ENCODE results near the gene THEM4. TPM values are rescaled to one million over a fixed set of nuclear protein-coding genes. Genes with fewer than 3 reads are reported as not detected.
"Not testable (repeated sequence)": the region's sequence is repeated elsewhere in the genome, so short reads cannot be mapped to it uniquely, and the experiment has no call there.

Gene THEM4
- total RNA-seq, 2 experiments from 2014 or later = 7.2 to 21.5 TPM

GRCh38 chr1:151905070-151905442, 4.3 kb downstream of the THEM4 start:
- intact Hi-C loops (cut with micrococcal nuclease; ENCODE audit: unreplicated experiment) = loop anchor here (5.0 to 10.0 kb wide), 2 partner anchors 92 to 110 kb away; partner anchors contain the start of gene TDRKH
- Histone ChIP-seq H3K4me2 (ENCODE audit: low read length) (no peak overlapping the region), H3K79me2 (ENCODE audit: insufficient read depth, low read depth, low read length) (no peaks in the 10 kb centered on the region), H3K9me3 (ENCODE audit: low read length) (peaks cover 14% of the 10 kb centered on the region), H3K27ac (ENCODE audit: low read depth, low read length, poor library complexity, severe bottlenecking) (no peak overlapping the region), H3K36me3 (ENCODE audit: insufficient read depth, low read length) (peaks cover 21% of the 10 kb centered on the region), H3K4me3 (ENCODE audit: low read depth, low read length, poor library complexity, severe bottlenecking) (no peak overlapping the region), H2AFZ (ENCODE audit: low read length) (no peak overlapping the region), H3K4me1 (ENCODE audit: insufficient read depth, low read length, poor library complexity, severe bottlenecking) (peaks cover 8% of the 10 kb centered on the region), H4K20me1 (ENCODE audit: insufficient read depth, low read length) (no peaks in the 10 kb centered on the region), H3K9me2 (ENCODE audit: insufficient read depth, low read length) (no peaks in the 10 kb centered on the region)
- TF ChIP-seq CTCF (conservative IDR thresholded peaks at IDR 0.05; ENCODE audit: low read length) (no peak), EZH2phosphoT487 (IDR thresholded peaks at IDR 0.05; ENCODE audit: borderline replicate concordance, low read depth, low read length) (no peak)
- ChIA-PET CTCF (ENCODE audit: unreplicated experiment) (no interaction called here), POLR2A (no interaction called here)
- no TSS peak for BruUV-seq (replicated peaks)
- no peak for DNase-seq (ENCODE audit: low spot score)

GRCh38 chr1:151902858-151903257, 6.5 kb downstream of the THEM4 start:
- no peaks in the 10 kb centered on the region for H3K4me1 ChIP-seq (ENCODE audit: insufficient read depth, low read length, poor library complexity, severe bottlenecking)
- no peak overlapping the region for H2AFZ ChIP-seq (ENCODE audit: low read length)
- no peaks in the 10 kb centered on the region for H4K20me1 ChIP-seq (ENCODE audit: insufficient read depth, low read length)
- TF ChIP-seq CTCF (conservative IDR thresholded peaks at IDR 0.05; ENCODE audit: low read length) (no peak), EZH2phosphoT487 (IDR thresholded peaks at IDR 0.05; ENCODE audit: borderline replicate concordance, low read depth, low read length) (no peak)
- ChIA-PET POLR2A (interaction anchor here (1.2 to 1.4 kb wide), 2 partner anchors 8 to 18 kb away, joined by 3 read pairs; no protein-coding TSS in a partner anchor), CTCF (ENCODE audit: unreplicated experiment) (no interaction called here)
- H3K4me3 ChIP-seq (ENCODE audit: low read depth, low read length, poor library complexity, severe bottlenecking) = no peak overlapping the region
- intact Hi-C loops (cut with micrococcal nuclease; ENCODE audit: unreplicated experiment) = loop anchor here (10.0 kb wide), 1 partner anchor 108 kb away; the partner anchor contains the start of gene TDRKH
- H3K36me3 ChIP-seq (ENCODE audit: insufficient read depth, low read length) = peaks cover 17% of the 10 kb centered on the region
- no peak overlapping the region for H3K4me2 ChIP-seq (ENCODE audit: low read length)
- H3K9me3 ChIP-seq (ENCODE audit: low read length) = peaks cover 9% of the 10 kb centered on the region
- no peak for DNase-seq (ENCODE audit: low spot score)
- no peaks in the 10 kb centered on the region for H3K9me2 ChIP-seq (ENCODE audit: insufficient read depth, low read length)
- H3K79me2 ChIP-seq (ENCODE audit: insufficient read depth, low read depth, low read length) = no peaks in the 10 kb centered on the region
- H3K27ac ChIP-seq (ENCODE audit: low read depth, low read length, poor library complexity, severe bottlenecking) = no peak overlapping the region
- no TSS peak for BruUV-seq (replicated peaks)

- DNase-seq (ENCODE audit: low spot score); H3K4me2 ChIP-seq (ENCODE audit: low read length); H3K9me3 ChIP-seq (ENCODE audit: low read length); H3K27ac ChIP-seq (ENCODE audit: low read depth, low read length, poor library complexity, severe bottlenecking); H3K4me1 ChIP-seq (ENCODE audit: insufficient read depth, low read length, poor library complexity, severe bottlenecking); H2AFZ ChIP-seq (ENCODE audit: low read length); BruUV-seq (replicated peaks); H3K36me3 ChIP-seq (ENCODE audit: insufficient read depth, low read length); POLR2A ChIA-PET; H3K4me3 ChIP-seq (ENCODE audit: low read depth, low read length, poor library complexity, severe bottlenecking); H3K79me2 ChIP-seq (ENCODE audit: insufficient read depth, low read depth, low read length); CTCF ChIA-PET (ENCODE audit: unreplicated experiment); H4K20me1 ChIP-seq (ENCODE audit: insufficient read depth, low read length); H3K9me2 ChIP-seq (ENCODE audit: insufficient read depth, low read length): not testable (repeated sequence)
- intact Hi-C loops (cut with micrococcal nuclease; ENCODE audit: unreplicated experiment) = loop anchor here (10.0 kb wide), 1 partner anchor 106 kb away; the partner anchor contains the start of gene TDRKH
Observed at GRCh38 chr1:151900804-151901203, 8.5 kb downstream of the THEM4 start.
